Skeletal muscle satellite cell (primary cell): Measurements from ENCODE around the gene SLC39A3.

Source experiments
- H3K27me3 ChIP-seq: 2 replicates; pipeline ENCODE4 v1.7.0; 2013; ENCODE audit warnings: low read length; ENCODE audit not compliant: control insufficient read depth, insufficient read depth
- H3K36me3 ChIP-seq: 2 replicates; pipeline ENCODE4 v1.7.0; 2013; ENCODE audit warnings: mild to moderate bottlenecking, control low read depth, low read length; ENCODE audit not compliant: insufficient read depth
- H3K4me1 ChIP-seq: 2 replicates; pipeline ENCODE4 v1.7.0; 2013; ENCODE audit warnings: low read length; ENCODE audit not compliant: control insufficient read depth, insufficient read depth
- H3K4me2 ChIP-seq: 2 replicates; pipeline ENCODE4 v1.7.0; 2013; ENCODE audit warnings: mild to moderate bottlenecking, low read length
- H3K4me3 ChIP-seq: 2 replicates; pipeline ENCODE4 v1.7.0; 2013; ENCODE audit warnings: low read length
- H3K9ac ChIP-seq: 2 replicates; pipeline ENCODE4 v1.7.0; 2013; ENCODE audit warnings: mild to moderate bottlenecking, low read depth, low read length, moderate library complexity
- H3K9me3 ChIP-seq: replicated peaks from 2 replicates; pipeline ENCODE4 v1.7.0; 2013; ENCODE audit warnings: mild to moderate bottlenecking, control low read depth, low read length

SLC39A3 gene

DNA sequence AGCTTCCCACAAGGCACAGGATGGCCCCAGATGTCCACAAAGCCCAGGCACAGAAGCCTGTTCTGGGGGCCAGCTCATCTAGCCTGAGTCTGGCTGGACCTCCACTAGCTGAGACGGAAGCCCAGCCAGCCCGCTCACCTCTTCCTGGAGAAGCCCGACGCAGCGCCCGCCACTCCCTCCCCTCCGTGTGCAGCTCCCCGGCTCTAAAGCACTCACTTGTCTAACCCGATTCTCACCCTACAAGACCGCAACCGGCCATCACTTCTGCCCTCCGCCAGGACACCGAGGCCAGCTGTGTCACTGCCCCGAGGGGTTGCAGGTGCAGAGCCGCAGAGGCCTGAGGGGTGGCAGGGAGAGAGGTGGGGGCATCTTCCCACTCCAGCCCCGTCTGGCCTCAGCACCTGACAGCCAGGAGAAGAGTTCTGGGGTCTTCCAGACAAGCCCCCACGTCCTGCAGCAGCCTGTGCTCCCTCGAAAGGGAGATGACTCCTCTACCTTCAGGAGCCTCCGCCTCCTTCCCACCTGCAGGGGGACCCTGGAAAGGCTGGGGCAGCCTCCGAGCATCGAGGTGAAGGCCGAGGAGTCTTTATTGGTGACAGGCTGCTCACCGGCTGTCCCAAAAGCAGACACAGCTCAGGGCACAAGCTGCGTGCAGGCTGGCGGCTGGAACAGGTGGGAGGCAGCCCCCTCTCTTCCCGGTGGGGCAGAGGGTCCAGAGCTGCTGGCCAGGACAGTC, 12.7 kb downstream of the SLC39A3 start:
- Histone ChIP-seq H3K36me3 (no peaks in the 10 kb centered on the region), H3K9ac (no peak overlapping the region), H3K4me3 (no peak overlapping the region), H3K4me1 (peaks cover 30% of the 10 kb centered on the region), H3K9me3 (no peaks in the 10 kb centered on the region), H3K27me3 (peaks cover 13% of the 10 kb centered on the region), H3K4me2 (peak overlapping the region; percentile 15)

DNA sequence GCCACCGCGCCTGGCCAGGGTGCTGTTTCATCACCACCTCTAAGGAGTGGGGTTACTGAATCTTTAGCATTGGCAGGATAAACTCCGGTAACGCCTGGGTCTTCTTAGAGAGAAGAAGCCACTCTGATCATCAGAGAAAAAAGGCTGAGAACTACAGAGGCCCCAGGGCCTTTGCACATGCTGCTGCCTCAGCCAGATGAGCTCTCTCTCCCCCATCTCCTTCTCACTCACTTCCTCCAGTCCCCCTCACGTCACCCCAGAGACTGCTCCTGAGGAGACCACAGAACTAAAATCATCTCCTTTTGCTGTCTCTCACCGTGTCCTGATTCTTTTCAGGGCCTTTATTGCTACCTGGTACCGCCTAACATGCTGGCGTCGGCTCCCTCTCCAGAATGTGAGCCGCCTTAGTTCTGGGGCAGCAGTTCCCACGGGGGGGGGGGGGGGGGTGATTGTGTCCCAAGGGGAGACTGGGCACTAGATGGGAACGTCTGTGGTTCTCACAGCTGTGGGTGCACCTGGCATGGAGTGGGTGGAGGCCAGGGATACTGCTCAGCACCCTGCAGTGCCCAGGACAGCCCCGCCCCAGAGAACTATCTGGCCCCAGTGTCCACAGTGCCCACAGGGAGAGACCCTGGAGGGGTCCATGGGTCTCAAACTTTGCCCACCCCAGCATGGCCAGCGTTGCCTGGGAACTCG, 13.5 kb downstream of the SLC39A3 start:
- Histone ChIP-seq H3K27me3 (peaks cover 13% of the 10 kb centered on the region), H3K4me1 (peaks cover 30% of the 10 kb centered on the region), H3K9ac (no peak overlapping the region), H3K4me2 (peak overlapping the region; percentile 15), H3K4me3 (no peak overlapping the region), H3K36me3 (no peaks in the 10 kb centered on the region), H3K9me3 (no peaks in the 10 kb centered on the region)

DNA sequence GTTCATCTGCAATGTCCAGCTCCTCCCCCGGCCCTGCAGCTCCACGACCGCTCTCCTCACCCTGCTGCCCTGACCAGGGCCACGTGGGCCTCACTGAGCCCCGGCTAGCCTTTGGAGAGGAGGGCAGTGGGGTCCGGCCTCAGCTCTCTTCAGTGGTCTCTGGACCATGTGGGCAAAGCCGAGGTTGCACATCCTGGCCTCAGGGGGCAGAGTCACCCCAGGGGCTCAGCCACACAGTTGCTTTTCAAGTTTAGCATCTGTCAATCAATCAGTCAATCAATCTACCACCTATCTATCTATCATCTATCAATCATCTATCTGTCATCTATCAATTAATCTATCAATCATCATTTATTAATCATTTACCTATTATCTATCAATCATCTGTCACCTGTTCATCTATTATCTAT, 15.7 kb downstream of the SLC39A3 start:
- no peak overlapping the region for H3K4me2 ChIP-seq
- no peak overlapping the region for H3K4me3 ChIP-seq
- peaks cover 40% of the 10 kb centered on the region for H3K4me1 ChIP-seq
- H3K9me3 ChIP-seq, result no peaks in the 10 kb centered on the region
- H3K9ac ChIP-seq, result no peak overlapping the region
- H3K36me3 ChIP-seq, result no peaks in the 10 kb centered on the region
- H3K27me3 ChIP-seq, result peaks cover 13% of the 10 kb centered on the region

DNA sequence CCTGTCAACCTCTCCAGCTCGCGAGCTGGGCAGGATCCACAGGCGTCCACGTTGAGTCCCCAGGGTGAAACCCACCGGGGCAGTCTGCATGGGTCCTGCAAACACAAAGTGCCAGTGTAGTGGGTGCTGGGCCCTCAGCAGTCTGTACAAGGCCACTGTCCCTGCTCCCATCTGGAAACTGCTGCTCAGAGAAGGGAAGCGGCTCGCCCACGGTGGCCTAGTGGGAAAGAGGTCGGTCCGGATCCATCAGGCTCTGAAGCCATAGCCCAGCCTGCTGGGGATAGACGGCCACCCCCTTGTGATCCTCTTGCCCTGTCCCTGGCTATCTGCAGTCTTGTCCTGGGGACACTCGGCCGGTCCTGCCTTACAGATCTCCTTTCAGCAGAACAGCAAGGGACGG, 16.1 kb downstream of the SLC39A3 start:
- peaks cover 40% of the 10 kb centered on the region for H3K4me1 ChIP-seq
- H3K4me2 ChIP-seq, result no peak overlapping the region
- peak overlapping the region; percentile 74 for H3K9ac ChIP-seq
- peaks cover 13% of the 10 kb centered on the region for H3K27me3 ChIP-seq
- no peak overlapping the region for H3K4me3 ChIP-seq
- H3K9me3 ChIP-seq, result no peaks in the 10 kb centered on the region
- H3K36me3 ChIP-seq, result no peaks in the 10 kb centered on the region

DNA sequence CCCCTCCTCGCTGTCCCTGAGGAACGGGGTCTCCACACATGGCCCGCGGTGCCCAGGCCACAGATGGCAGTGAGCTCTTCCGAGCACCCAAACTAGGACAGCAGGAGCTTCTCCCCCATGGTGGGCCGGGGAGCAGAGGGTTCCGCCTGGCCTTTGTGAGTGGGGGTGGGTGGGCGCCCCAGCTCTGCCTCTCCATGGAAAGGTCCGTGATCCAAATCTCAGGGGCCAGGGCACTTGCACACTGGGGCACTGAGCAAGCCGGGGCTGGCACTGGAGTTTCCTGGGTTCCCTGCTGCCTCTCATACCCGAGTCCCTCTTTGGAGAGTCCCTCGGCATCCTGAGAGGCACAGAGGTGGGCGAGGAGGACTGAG, 16.5 kb downstream of the SLC39A3 start:
- peak overlapping the region; percentile 64 for H3K4me2 ChIP-seq
- no peaks in the 10 kb centered on the region for H3K9me3 ChIP-seq
- peaks cover 13% of the 10 kb centered on the region for H3K27me3 ChIP-seq
- no peak overlapping the region for H3K4me3 ChIP-seq
- peaks cover 40% of the 10 kb centered on the region for H3K4me1 ChIP-seq
- peak overlapping the region; percentile 74 for H3K9ac ChIP-seq
- H3K36me3 ChIP-seq, result no peaks in the 10 kb centered on the region

DNA sequence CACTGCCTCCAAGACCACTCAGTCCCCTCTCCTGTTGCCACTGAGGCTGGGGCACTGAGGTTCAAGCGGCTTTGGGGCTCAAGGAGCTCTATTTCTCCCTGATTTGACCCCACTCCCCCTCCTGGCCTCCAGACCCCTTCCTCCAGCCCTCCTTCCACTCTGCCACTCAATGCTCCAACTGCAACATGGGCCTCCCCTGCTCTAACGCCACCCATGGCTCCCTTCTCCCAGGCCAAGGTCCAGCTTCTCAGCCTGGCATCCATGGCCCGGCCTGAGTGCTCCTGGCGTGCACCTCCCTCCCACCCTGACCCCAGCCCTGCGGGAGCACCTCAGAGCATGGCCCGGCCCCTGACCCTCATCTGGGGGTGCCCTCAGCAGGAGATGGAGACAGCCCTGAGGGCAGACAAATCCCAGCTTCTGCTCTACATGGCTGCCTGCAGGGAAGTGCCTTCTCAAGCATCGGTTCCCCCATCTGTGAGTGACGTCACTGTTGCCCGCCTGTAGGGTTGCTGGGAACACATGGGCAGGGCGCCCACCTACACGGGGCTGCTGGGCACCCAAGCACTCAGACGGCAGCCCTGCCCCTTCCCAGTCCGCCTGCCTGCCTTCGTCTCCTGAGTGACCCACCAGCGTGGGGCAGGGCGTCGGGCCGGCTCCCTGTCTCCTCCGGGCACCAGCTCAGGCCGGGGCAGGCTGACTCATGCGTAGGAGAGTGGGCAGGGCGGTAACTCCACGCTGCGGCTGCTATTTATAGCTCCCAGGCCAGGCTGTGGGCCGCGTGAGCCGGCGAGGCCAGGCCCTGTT, 17.1 kb downstream of the SLC39A3 start:
- H3K9me3 ChIP-seq, result no peaks in the 10 kb centered on the region
- no peaks in the 10 kb centered on the region for H3K36me3 ChIP-seq
- peaks cover 40% of the 10 kb centered on the region for H3K4me1 ChIP-seq
- H3K4me3 ChIP-seq, result no peak overlapping the region
- peak overlapping the region; percentile 67 for H3K4me2 ChIP-seq
- peak overlapping the region; percentile 74 for H3K9ac ChIP-seq
- peaks cover 13% of the 10 kb centered on the region for H3K27me3 ChIP-seq

DNA sequence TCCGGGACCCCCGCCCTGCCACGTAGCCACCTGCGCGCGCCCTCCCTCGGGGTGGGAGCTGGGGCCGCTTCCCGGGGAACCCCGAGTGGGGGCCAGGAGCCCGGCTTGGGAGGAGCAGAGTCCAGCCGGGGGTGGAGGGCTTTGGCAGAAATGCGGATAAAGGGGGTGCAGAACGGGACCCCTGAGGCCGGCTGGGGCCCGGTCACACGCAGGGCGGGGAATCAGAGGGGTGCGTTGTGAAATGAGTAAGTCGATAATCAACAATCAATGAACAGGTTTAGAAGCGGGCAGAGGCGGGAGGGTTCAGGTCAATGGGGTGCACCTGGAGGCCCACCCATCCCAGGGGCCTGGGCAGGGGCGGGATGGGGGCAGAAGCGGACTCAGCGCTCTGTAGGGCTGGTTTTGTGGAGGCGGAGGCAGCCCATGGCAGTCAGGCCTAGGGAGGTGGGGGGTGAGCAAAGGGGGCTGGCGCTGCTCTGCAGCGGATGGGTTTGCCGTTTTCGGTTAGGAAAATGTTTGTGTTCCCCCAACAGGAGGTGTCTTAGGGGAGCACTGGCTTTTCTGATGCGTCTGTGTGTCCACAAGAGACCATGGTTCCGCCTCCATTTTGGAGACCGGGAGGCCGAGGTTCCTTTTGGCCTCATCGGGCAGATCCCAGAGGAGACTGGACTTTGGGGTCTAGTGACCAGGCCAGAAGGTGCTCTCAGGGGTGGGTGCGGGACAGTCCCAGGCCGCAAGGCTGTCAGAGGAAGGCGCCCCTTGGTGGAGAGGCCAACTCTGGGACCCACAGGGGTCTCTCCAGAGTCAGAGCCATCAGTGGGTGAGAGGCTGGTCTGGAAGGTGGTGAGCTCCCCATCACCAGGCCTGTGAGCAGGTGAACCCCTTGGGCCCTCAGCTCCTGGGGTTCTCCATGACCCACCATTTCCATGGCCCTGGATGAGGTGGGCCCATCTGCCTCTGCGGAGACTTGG, 18.0 kb downstream of the SLC39A3 start:
- peak overlapping the region; percentile 41 for H3K4me2 ChIP-seq
- H3K27me3 ChIP-seq, result peaks cover 7% of the 10 kb centered on the region
- peaks cover 31% of the 10 kb centered on the region for H3K4me1 ChIP-seq
- H3K36me3 ChIP-seq, result no peaks in the 10 kb centered on the region
- H3K9me3 ChIP-seq, result no peaks in the 10 kb centered on the region
- H3K4me3 ChIP-seq, result peak overlapping the region; percentile 58
- H3K9ac ChIP-seq, result peak overlapping the region; percentile 30

DNA sequence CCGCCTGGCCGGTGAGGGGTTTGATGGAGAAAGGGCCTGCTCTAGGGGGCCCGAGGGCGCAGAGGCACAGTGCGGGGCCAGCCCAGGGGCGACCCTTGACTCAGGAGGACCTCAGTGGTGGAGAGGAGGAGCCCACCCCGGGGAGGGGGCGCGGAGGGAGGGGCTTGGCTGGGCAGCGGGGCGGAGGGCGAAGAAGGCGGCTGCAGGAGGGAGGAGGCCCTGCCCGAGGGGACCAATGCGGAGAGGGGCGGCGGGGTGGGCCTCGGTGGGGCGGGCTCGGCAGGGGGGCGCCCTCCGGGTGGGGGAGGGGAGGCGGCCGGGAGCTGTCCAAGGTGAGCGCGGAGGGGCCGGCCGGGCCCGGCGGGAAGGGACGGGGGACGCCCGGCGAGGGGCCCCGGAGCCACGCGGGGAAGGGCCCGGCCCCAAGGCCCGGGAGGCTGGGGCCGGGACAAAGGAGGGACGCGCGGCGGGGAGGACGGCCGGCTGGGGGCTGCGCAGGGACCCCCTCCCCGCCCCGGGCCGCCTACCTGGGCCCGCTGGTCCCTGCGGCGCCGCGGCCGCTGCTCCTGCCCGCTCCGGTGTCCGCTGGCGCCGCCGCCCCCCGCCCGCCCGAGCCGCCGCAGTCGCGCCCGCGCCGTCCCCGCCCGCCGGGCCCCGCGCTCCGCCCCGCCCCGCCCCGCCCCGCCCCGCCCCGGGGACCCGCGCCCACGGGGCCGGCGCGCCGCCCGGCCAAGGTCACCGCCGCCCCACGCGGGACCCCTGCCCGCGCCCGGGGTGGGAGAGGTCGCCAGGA, 18.8 kb downstream of the SLC39A3 start, which contains the start of gene DIRAS1:
TSS of gene DIRAS1 (minus strand) at position 596 of the 793 bp plus-strand sequence. CDS start 3,566 bp downstream, outside the sequence.
- H3K4me3 ChIP-seq, result peak within 1 kb of the TSS; percentile 64
- peaks cover 27% of the 10 kb centered on the region for H3K4me1 ChIP-seq
- peak within 1 kb of the TSS; percentile 30 for H3K9ac ChIP-seq
- peak within 1 kb of the TSS; percentile 80 for H3K4me2 ChIP-seq
- peaks cover under 1% of the 10 kb centered on the region for H3K9me3 ChIP-seq
- H3K36me3 ChIP-seq, result no peaks in the 10 kb centered on the region
- peaks cover under 1% of the 10 kb centered on the region for H3K27me3 ChIP-seq

DNA sequence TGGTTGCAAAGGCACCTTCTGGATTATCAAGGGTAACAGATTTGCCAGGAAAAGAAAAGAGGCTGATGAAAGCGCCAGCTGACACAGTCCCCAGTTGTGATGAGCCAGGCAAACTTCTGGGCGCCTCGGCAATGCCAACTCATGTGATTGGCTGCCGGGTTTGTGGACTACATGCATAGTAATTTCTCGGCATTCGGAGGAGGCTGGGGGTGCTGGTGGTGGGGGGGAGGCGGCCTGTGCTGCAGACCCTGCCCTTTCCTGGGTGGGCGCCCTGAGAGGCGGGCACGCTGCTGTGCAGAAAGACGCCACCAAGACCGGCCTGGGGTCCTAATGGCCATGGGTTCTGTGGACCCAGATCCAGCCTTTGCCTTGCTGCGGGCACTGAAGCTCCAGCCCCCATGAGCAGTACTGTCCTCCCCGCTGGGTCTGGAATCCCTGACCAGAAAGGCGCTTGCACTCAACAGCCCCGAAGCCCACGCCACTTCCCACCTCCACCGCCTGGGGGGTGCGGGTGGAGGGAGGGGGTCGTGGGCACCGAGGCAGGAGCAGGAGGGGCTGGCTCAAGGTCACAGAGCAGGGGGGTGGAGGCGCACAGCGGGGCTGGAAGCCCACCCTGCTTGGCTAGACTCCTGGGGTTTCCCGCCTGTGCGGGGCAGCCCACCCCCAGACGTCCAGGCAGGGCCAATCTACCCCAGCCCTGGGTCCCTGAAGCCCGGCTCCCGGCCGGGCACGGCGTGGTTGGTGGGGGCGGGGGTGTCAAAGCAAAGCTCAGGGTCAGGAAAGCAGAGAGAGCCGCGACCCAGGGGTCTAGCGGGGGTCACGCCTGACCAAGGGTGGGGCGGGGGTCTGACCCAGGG, 19.7 kb downstream of the SLC39A3 start:
- Histone ChIP-seq H3K27me3 (no peaks in the 10 kb centered on the region), H3K9me3 (peaks cover 9% of the 10 kb centered on the region), H3K4me1 (peaks cover 27% of the 10 kb centered on the region), H3K4me2 (peak overlapping the region; percentile 80), H3K36me3 (no peaks in the 10 kb centered on the region), H3K4me3 (peak overlapping the region; percentile 64), H3K9ac (no peak overlapping the region)
